Sigmoid colon (tissue), 7 donors: ENCODE data around the gene LRRTM4. TPM values are rescaled to one million over a fixed set of nuclear protein-coding genes. Genes with fewer than 3 reads are reported as not detected.

Experiments
- DNase-seq: peaks from one replicate; pipeline ENCODE4 v3.0.0-alpha.2; 2019
- H3K27ac ChIP-seq, 4 donors: fragments of 200-600 bp; sonication (generic); one replicate each; pipeline ENCODE4 v1.5.1; 2016 to 2019; ENCODE audit warnings: mild to moderate bottlenecking in 1 of 4
- H3K27me3 ChIP-seq, 3 donors: fragments of 200-600 bp; sonication (generic); one replicate each; pipeline ENCODE4 v1.5.1; 2019; ENCODE audit warnings: mild to moderate bottlenecking in 1 of 3
- H3K36me3 ChIP-seq, 4 donors: fragments of 200-600 bp; sonication (generic); one replicate each; pipeline ENCODE4 v1.5.1; 2016 to 2019
- H3K4me1 ChIP-seq, 4 donors: fragments of 200-600 bp; sonication (generic); one replicate each; pipeline ENCODE4 v1.5.1; 2017 to 2019
- H3K4me3 ChIP-seq, 4 donors: fragments of 200-600 bp; sonication (generic); one replicate each; pipeline ENCODE4 v1.5.1; 2017 to 2019; ENCODE audit warnings: mild to moderate bottlenecking in 2 of 4, moderate library complexity in 1 of 4
- H3K9me3 ChIP-seq, 4 donors: fragments of 200-600 bp in 3 of 4; sonication (generic) in 3 of 4; one replicate each; pipeline versions ENCODE4 v1.5.1 to v1.6.1; 2013 to 2019
- CTCF ChIP-seq, 4 experiments: fragments of 450-650 bp in 3 of 4; fragments of 200-600 bp in 1 of 4; IDR thresholded peaks; one replicate each; pipeline ENCODE4 v1.5.1; 2016 to 2019; ENCODE audit warnings: antibody characterized with exemption in 4 of 4, mild to moderate bottlenecking in 3 of 4, moderate library complexity in 2 of 4
- EP300 ChIP-seq, 4 donors: sonication (generic); formaldehyde crosslinking; IDR thresholded peaks; one replicate each; pipeline ENCODE4 v1.6.1; 2017; ENCODE audit warnings: antibody characterized with exemption in 4 of 4
- POLR2A ChIP-seq, 2 donors: fragments of 450-650 bp; IDR thresholded peaks; one replicate each; pipeline ENCODE4 v1.6.1; 2016; ENCODE audit warnings: antibody characterized with exemption in 2 of 2, mild to moderate bottlenecking in 2 of 2, moderate library complexity in 2 of 2
- POLR2AphosphoS5 ChIP-seq, 4 donors: sonication (generic); formaldehyde crosslinking; IDR thresholded peaks; one replicate each; pipeline ENCODE4 v1.6.1; 2017; ENCODE audit warnings: antibody characterized with exemption in 4 of 4
- WGBS, 2 donors: extraction: QIAGEN DNeasy Blood & Tissue Kit; methylation state at CpG; one replicate each; pipeline ENCODE4 v1.1.7; 2013; 5-methylcytosine and 5-hydroxymethylcytosine counted together
- intact Hi-C: fragments of 100-400 bp; cut with DNase I; formaldehyde crosslinking; loops from one replicate; pipeline ENCODE4 v1.15.1; 2023
- polyA plus RNA-seq, 3 donors: library from polyadenylated mRNA; stranded (reverse); fragments of 200-250 nt; gene quantifications; one replicate each; pipeline ENCODE4 v1.2.3, GENCODE V29; 2013
- total RNA-seq, 4 donors: library from RNA; depleted of rRNA; stranded (reverse); fragments of >200 nt; gene quantifications; one replicate each; pipeline ENCODE4 v1.1.0, GENCODE V29; 2016
- donor health status: healthy with polysubstance abuse.
- donor health status: Bipolar disorder and iron deficiency.
- donor health status: healthy.

LRRTM4 gene
- total and polyA plus RNA-seq, 7 donors, result 0.17 to 1.1 (median 0.55) TPM; not detected in 2

- no peak overlapping the region for H3K27ac ChIP-seq
- no peaks in the 10 kb centered on the region for H3K4me1 ChIP-seq
- 73 to 85% methylated on average over 2 of the region's 2 CpGs for WGBS, 2 donors
- no peaks in the 10 kb centered on the region for H3K36me3 ChIP-seq
- intact Hi-C loops, result loop anchor here (2.0 kb wide), 1 partner anchor 39 kb away; no protein-coding TSS in a partner anchor
- no peak for TF ChIP-seq POLR2A (IDR thresholded peaks at IDR 0.05)
- TF ChIP-seq POLR2AphosphoS5 (IDR thresholded peaks at IDR 0.05), result no peak
- no peak for TF ChIP-seq EP300 (IDR thresholded peaks at IDR 0.05)
- no peak for TF ChIP-seq CTCF (IDR thresholded peaks at IDR 0.05)
- H3K9me3 ChIP-seq, result no peaks in the 10 kb centered on the region
- no peaks in the 10 kb centered on the region for H3K27me3 ChIP-seq
- no peak for DNase-seq
- H3K4me3 ChIP-seq, result no peak overlapping the region
These were observed 508.2 kb downstream of the LRRTM4 start for GRCh38 chr2:77013953-77014352.

- TF ChIP-seq CTCF (IDR thresholded peaks at IDR 0.05) (no peak), POLR2A (IDR thresholded peaks at IDR 0.05) (no peak), EP300 (IDR thresholded peaks at IDR 0.05) (no peak), POLR2AphosphoS5 (IDR thresholded peaks at IDR 0.05) (no peak)
- 71 to 80% methylated on average over 2 of the region's 2 CpGs for WGBS, 2 donors
- intact Hi-C loops, result loop anchor here (2.0 kb wide), 1 partner anchor 39 kb away; no protein-coding TSS in a partner anchor
- H3K36me3 ChIP-seq, result no peaks in the 10 kb centered on the region
- no peaks in the 10 kb centered on the region for H3K4me1 ChIP-seq
- DNase-seq, result no peak
- H3K27ac ChIP-seq, result no peak overlapping the region
- H3K9me3 ChIP-seq, result no peaks in the 10 kb centered on the region
- H3K4me3 ChIP-seq, result no peak overlapping the region
- no peaks in the 10 kb centered on the region for H3K27me3 ChIP-seq
These were observed 508.7 kb downstream of the LRRTM4 start for GRCh38 chr2:77013457-77013856.

- Histone ChIP-seq H3K36me3 (no peaks in the 10 kb centered on the region), H3K4me3 (no peak overlapping the region), H3K4me1 (no peaks in the 10 kb centered on the region), H3K27me3 (no peaks in the 10 kb centered on the region), H3K9me3 (no peaks in the 10 kb centered on the region), H3K27ac (no peak overlapping the region)
- intact Hi-C loops, result no loop called here
- TF ChIP-seq POLR2AphosphoS5 (IDR thresholded peaks at IDR 0.05), result no peak
- no peak for TF ChIP-seq CTCF (IDR thresholded peaks at IDR 0.05)
- WGBS, 2 donors, result 52 to 60% methylated on average over 3 of the region's 3 CpGs
- DNase-seq, result no peak
These were observed 512.9 kb downstream of the LRRTM4 start for GRCh38 chr2:77009307-77009706.

GRCh38 chr2:77008853-77009252 is 513.3 kb downstream of the LRRTM4 start:
- no peaks in the 10 kb centered on the region for H3K36me3 ChIP-seq
- H3K9me3 ChIP-seq, result no peaks in the 10 kb centered on the region
- no peaks in the 10 kb centered on the region for H3K27me3 ChIP-seq
- TF ChIP-seq POLR2AphosphoS5 (IDR thresholded peaks at IDR 0.05) (no peak), CTCF (IDR thresholded peaks at IDR 0.05) (no peak), EP300 (IDR thresholded peaks at IDR 0.05) (no peak), POLR2A (IDR thresholded peaks at IDR 0.05) (no peak)
- no peak overlapping the region for H3K4me3 ChIP-seq
- H3K27ac ChIP-seq, result no peak overlapping the region
- H3K4me1 ChIP-seq, result no peaks in the 10 kb centered on the region
- intact Hi-C loops, result no loop called here
- DNase-seq, result no peak
- 3 to 6% methylated on average over 1 of the region's 1 CpG for WGBS, 2 donors

- WGBS, 2 donors, result 72 to 76% methylated on average over 2 of the region's 2 CpGs
- Histone ChIP-seq H3K36me3 (no peaks in the 10 kb centered on the region), H3K4me3 (no peak overlapping the region), H3K4me1 (no peaks in the 10 kb centered on the region), H3K27ac (no peak overlapping the region), H3K9me3 (no peaks in the 10 kb centered on the region), H3K27me3 (no peaks in the 10 kb centered on the region)
- no peak for DNase-seq
- intact Hi-C loops, result no loop called here
- TF ChIP-seq POLR2AphosphoS5 (IDR thresholded peaks at IDR 0.05) (no peak), EP300 (IDR thresholded peaks at IDR 0.05) (no peak), POLR2A (IDR thresholded peaks at IDR 0.05) (no peak), CTCF (IDR thresholded peaks at IDR 0.05) (no peak)
These were observed 514.5 kb downstream of the LRRTM4 start for GRCh38 chr2:77007686-77008085.
